Measurements from ENCODE around the gene F2RL3. TPM values are rescaled to one million over a fixed set of nuclear protein-coding genes. Genes with fewer than 3 reads are reported as not detected.

The F2RL3 gene
- total RNA-seq (ENCODE audit: unreplicated experiment): not detected
- long read RNA-seq: 0 reads

- H3K27ac Mint-ChIP-seq (ENCODE audit: unreplicated experiment): no peak within 1 kb of the TSS
- H3K4me1 Mint-ChIP-seq (ENCODE audit: low read depth, unreplicated experiment): peaks cover 15% of the 10 kb centered on the region
- H3K9me3 Mint-ChIP-seq (ENCODE audit: unreplicated experiment): peaks cover 3% of the 10 kb centered on the region
- DNase-seq: no peak
- TF ChIP-seq, protein P1, sequence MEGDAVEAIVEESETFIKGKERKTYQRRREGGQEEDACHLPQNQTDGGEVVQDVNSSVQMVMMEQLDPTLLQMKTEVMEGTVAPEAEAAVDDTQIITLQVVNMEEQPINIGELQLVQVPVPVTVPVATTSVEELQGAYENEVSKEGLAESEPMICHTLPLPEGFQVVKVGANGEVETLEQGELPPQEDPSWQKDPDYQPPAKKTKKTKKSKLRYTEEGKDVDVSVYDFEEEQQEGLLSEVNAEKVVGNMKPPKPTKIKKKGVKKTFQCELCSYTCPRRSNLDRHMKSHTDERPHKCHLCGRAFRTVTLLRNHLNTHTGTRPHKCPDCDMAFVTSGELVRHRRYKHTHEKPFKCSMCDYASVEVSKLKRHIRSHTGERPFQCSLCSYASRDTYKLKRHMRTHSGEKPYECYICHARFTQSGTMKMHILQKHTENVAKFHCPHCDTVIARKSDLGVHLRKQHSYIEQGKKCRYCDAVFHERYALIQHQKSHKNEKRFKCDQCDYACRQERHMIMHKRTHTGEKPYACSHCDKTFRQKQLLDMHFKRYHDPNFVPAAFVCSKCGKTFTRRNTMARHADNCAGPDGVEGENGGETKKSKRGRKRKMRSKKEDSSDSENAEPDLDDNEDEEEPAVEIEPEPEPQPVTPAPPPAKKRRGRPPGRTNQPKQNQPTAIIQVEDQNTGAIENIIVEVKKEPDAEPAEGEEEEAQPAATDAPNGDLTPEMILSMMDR (IDR thresholded peaks at IDR 0.05; ENCODE audit: partially characterized antibody, unreplicated experiment): no peak
- peaks cover 7% of the 10 kb centered on the region for H3K27me3 Mint-ChIP-seq (ENCODE audit: unreplicated experiment)
- H3K36me3 Mint-ChIP-seq (ENCODE audit: unreplicated experiment): no peaks in the 10 kb centered on the region
- H3K4me3 Mint-ChIP-seq (ENCODE audit: unreplicated experiment): no peak within 1 kb of the TSS
Measured at GRCh38 chr19:16888629-16889365, at the start of gene F2RL3. Gene F2RL3 (plus strand): TSS chr19:16888999. CDS start chr19:16889190, 191 bp downstream.

GRCh38 chr19:16841391-16841926 lies 47.3 kb upstream of the F2RL3 start:
- H3K9me3 Mint-ChIP-seq (ENCODE audit: unreplicated experiment): peaks cover 5% of the 10 kb centered on the region
- DNase-seq: no peak
- TF ChIP-seq, protein P1 (IDR thresholded peaks at IDR 0.05; ENCODE audit: partially characterized antibody, unreplicated experiment): no peak

GRCh38 chr19:16846901-16847300 lies 41.9 kb upstream of the F2RL3 start:
- Mint-ChIP-seq H3K27me3 (ENCODE audit: unreplicated experiment) (no peaks in the 10 kb centered on the region), H3K9me3 (ENCODE audit: unreplicated experiment) (peaks cover 6% of the 10 kb centered on the region), H3K36me3 (ENCODE audit: unreplicated experiment) (peaks cover 9% of the 10 kb centered on the region), H3K4me3 (ENCODE audit: unreplicated experiment) (no peak overlapping the region), H3K27ac (ENCODE audit: unreplicated experiment) (no peak overlapping the region), H3K4me1 (ENCODE audit: low read depth, unreplicated experiment) (peaks cover 5% of the 10 kb centered on the region)
- TF ChIP-seq, protein P1 (IDR thresholded peaks at IDR 0.05; ENCODE audit: partially characterized antibody, unreplicated experiment): no peak
- DNase-seq: no peak

More at GRCh38 chr19:16841391-16841926, 47.3 kb upstream of the F2RL3 start:
- Mint-ChIP-seq H3K4me3 (ENCODE audit: unreplicated experiment) (no peak overlapping the region), H3K27me3 (ENCODE audit: unreplicated experiment) (no peaks in the 10 kb centered on the region), H3K27ac (ENCODE audit: unreplicated experiment) (no peak overlapping the region), H3K36me3 (ENCODE audit: unreplicated experiment) (peaks cover 4% of the 10 kb centered on the region), H3K4me1 (ENCODE audit: low read depth, unreplicated experiment) (peaks cover 6% of the 10 kb centered on the region)

- H3K27ac Mint-ChIP-seq (ENCODE audit: unreplicated experiment): no peak overlapping the region
- peaks cover 5% of the 10 kb centered on the region for H3K4me1 Mint-ChIP-seq (ENCODE audit: low read depth, unreplicated experiment)
- TF ChIP-seq, protein P1 (IDR thresholded peaks at IDR 0.05; ENCODE audit: partially characterized antibody, unreplicated experiment): no peak
- no peak overlapping the region for H3K4me3 Mint-ChIP-seq (ENCODE audit: unreplicated experiment)
- no peaks in the 10 kb centered on the region for H3K27me3 Mint-ChIP-seq (ENCODE audit: unreplicated experiment)
- peaks cover 9% of the 10 kb centered on the region for H3K36me3 Mint-ChIP-seq (ENCODE audit: unreplicated experiment)
- DNase-seq: no peak
- H3K9me3 Mint-ChIP-seq (ENCODE audit: unreplicated experiment): peaks cover 5% of the 10 kb centered on the region
Measured at GRCh38 chr19:16847430-16847829, 41.4 kb upstream of the F2RL3 start.

DNA sequence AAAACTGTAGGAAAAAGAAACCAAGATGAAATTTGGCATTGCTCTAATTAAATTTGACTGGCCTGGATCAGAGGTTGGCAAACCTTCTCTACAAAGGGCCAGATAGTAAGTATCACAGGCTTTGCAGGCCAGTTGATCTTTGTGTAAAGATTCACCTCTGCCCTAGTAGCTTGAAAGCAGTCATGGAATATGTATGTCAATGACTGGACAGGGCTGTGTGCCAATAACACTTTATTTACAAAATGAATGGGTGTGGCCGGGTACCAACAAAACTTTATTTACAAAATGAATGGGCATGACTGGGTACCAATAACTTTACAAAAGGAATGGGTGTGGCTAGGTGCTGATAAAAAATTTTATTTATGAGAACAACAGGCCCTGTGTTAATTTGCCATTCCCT lies 39.6 kb upstream of the F2RL3 start:
- Mint-ChIP-seq H3K4me1 (ENCODE audit: low read depth, unreplicated experiment) (peaks cover 5% of the 10 kb centered on the region), H3K9me3 (ENCODE audit: unreplicated experiment) (peaks cover 2% of the 10 kb centered on the region), H3K27me3 (ENCODE audit: unreplicated experiment) (no peaks in the 10 kb centered on the region), H3K27ac (ENCODE audit: unreplicated experiment) (no peak overlapping the region), H3K36me3 (ENCODE audit: unreplicated experiment) (peaks cover 5% of the 10 kb centered on the region), H3K4me3 (ENCODE audit: unreplicated experiment) (no peak overlapping the region)
- no peak for DNase-seq
- TF ChIP-seq, protein P1 (IDR thresholded peaks at IDR 0.05; ENCODE audit: partially characterized antibody, unreplicated experiment): no peak
